Subcutaneous adipose tissue (tissue), 4 donors: ENCODE results near the gene GTF3C5. TPM values are rescaled to one million over a fixed set of nuclear protein-coding genes. Genes with fewer than 3 reads are reported as not detected.

Source experiments
- total RNA-seq, 4 donors: library from RNA; depleted of rRNA; stranded (reverse); fragments of >200 nt; gene quantifications; one replicate each; pipeline ENCODE4 v1.1.0, GENCODE V29; 2016
- TF ChIP-seq, protein P1 (sequence below): fragments of 450-650 bp; IDR thresholded peaks from one replicate; pipeline ENCODE4 v1.5.1; 2016; ENCODE audit warnings: low read depth, mild to moderate bottlenecking, control low read depth, antibody characterized with exemption, moderate library complexity

The GTF3C5 gene
- total RNA-seq, 4 donors from 2014 or later = 32.0 to 63.1 (median 41.1) TPM

DNA sequence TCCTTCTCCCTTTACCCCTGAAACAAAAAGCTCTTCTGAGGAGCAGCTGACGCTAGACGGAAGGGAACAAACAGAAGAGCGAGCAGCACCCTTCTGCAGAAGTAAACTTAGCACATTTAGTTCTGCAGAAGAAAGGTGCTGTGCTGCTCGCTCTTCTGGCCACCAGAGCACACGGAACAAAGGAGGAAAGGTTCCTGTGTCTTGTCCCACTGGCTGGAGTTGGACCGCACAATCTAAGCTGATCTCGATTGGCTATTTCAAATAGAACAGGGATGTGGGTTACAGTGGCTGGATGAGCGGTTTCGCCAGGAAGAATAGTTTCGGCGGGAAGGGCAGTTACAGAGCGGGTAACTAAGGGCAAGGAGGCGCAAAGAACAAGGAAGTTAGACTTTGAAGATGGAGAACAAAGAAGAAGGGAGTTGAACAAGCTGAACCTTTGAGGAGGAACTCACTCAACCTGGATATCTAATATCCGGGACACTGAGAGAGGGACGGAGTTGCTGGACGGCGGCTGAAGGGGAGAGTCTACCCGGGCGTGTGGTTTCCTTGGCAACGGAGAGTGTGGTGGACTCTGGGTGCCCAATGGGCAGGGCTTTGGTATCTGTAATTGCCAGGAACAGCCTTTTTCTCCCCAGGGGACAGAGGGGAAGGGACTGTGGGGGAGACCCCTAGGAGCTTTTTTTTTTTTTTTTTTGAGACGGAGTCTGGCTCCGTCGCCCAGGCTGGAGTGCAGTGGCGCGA is 7.1 kb downstream of the GTF3C5 start:
- TF ChIP-seq, protein P1, sequence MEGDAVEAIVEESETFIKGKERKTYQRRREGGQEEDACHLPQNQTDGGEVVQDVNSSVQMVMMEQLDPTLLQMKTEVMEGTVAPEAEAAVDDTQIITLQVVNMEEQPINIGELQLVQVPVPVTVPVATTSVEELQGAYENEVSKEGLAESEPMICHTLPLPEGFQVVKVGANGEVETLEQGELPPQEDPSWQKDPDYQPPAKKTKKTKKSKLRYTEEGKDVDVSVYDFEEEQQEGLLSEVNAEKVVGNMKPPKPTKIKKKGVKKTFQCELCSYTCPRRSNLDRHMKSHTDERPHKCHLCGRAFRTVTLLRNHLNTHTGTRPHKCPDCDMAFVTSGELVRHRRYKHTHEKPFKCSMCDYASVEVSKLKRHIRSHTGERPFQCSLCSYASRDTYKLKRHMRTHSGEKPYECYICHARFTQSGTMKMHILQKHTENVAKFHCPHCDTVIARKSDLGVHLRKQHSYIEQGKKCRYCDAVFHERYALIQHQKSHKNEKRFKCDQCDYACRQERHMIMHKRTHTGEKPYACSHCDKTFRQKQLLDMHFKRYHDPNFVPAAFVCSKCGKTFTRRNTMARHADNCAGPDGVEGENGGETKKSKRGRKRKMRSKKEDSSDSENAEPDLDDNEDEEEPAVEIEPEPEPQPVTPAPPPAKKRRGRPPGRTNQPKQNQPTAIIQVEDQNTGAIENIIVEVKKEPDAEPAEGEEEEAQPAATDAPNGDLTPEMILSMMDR = no peak

DNA sequence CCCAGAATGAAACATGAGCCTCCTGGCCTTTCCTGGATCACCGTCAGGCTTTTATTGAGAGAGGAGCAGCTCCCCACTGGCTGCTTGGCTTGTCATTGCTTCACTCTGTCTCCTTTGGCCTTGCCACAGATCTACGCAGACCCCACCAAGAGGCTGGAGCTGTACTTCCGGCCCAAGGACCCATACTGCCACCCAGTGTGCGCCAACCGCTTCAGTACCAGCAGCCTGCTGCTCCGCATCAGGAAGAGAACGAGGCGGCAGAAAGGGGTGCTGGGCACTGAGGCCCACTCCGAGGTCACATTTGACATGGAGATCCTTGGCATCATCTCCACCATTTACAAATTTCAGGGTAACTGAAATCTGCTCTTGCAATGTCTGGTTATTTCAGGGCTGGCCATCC is 11.2 kb downstream of the GTF3C5 start:
- TF ChIP-seq, protein P1 = no peak

DNA sequence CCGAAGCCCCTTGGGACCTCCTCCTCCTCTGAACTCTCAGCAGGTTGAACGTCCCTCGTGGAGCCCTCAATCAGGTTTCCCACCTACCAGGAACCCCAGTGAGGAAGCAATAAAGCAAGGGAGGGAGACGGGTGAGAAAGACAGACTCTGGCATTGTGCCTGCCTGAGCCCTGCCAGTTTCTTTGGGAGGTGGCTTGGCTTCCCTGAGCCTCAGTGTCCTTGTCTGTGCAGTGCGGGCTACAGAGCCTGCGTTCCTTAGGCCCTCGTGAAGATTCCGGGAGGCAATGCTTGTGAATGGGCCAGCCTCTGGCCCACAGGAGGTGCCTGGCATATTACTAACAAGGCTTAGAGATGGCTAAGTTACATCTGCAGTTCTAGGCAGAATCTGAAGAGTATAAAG is 11.9 kb downstream of the GTF3C5 start:
- TF ChIP-seq, protein P1 = no peak

DNA sequence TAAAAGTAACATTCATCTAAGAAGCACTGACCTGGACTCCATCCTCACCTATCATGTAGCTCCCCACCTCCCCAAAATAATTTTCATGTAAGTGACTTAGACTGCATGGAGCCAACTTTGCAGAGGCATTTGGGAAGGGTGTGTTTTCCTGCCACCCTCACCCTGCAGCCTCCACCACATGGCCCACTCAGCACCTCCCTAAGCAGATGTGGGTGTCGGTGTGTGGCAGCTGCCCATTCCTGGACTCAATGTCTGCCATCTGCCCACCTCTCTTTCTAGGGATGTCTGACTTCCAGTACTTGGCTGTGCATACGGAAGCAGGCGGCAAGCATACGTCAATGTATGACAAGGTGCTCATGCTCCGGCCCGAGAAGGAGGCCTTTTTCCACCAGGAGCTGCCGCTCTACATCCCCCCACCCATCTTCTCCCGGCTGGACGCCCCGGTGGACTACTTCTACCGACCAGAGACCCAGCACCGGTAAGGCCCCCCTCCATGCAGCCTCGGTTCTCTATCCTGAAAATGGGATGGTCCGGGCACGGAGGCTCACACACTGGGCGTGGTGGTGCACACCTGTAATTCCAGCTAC is 12.7 kb downstream of the GTF3C5 start:
- TF ChIP-seq, protein P1 = no peak

DNA sequence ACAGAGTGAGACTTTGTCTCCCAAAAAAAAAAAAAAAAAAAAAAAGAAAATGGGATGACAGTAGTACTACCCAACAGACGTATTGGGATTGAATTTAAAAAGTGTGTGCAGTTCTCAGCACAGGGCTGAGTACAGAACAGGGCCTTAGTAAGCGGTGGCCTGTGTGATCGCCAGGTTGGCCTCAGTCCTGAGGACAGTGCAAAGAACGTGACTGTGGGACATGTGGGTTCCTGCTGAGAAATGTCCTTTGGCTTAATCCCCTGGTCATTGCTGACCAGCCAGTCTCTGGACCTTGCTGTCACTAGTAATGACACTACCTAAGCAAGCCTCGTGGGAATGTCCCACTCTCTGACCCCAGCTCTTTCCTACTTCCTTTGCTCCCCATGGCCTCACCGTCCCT is 13.3 kb downstream of the GTF3C5 start:
- TF ChIP-seq, protein P1 = no peak

DNA sequence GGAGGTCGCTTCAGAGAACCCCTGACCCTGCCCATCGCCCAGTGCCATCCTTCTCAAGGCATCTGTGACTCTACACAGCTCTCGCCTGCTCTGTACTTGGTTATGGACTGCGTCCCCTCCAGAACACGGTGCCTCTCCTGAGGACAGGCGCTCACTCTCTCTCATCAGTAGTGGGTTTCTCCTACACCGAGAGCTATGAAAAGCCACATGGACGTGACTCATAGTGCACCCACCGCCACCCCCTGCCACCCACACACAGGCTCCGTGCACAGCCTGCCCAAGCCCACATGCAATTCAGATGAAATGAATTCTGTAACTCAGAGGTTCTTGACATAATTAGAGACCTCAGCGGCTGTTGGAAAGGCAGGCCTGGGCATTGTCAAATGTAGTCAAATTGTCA is 13.9 kb downstream of the GTF3C5 start:
- TF ChIP-seq, protein P1 = no peak

DNA sequence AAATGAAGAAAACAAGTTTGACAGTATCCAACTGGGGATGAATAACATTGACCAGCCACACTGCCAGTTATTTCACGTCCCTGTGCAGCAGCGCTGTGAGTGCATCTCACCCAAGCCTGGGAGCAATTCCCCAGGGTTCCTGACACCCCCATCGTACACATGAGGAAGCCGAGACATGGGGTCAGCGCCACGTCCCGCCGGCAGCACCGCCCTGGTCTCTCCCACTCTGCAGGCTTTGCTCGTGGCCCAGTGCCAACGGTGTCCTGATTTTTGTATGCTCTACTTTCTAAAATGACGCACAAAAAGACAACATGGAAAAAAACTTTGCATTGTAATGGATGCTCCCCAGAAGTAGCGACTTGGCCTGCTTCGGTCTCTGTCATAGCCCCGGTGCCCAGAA is 14.3 kb downstream of the GTF3C5 start:
- TF ChIP-seq, protein P1 = no peak
